Spleen (tissue), 7 donors: ENCODE results near the gene ATF4.

ENCODE experiments used
- CTCF ChIP-seq, 11 experiments: fragments of 200-600 bp in 7 of 11; fragments of 450-650 bp in 4 of 11; sonication (generic) in 4 of 11; IDR thresholded peaks in 8 of 11; conservative IDR thresholded peaks in 3 of 11; 1 replicate in 7 of 11; 2 replicates in 4 of 11; pipeline versions ENCODE4 v1.4.0 to v1.8.0; 2016 to 2021; ENCODE audit warnings: antibody characterized with exemption in 11 of 11, inconsistent platforms in 4 of 11, mild to moderate bottlenecking in 1 of 11
- POLR2A ChIP-seq, 3 donors: fragments of 450-650 bp; IDR thresholded peaks; one replicate each; pipeline ENCODE4 v1.5.1; 2017; ENCODE audit warnings: antibody characterized with exemption in 3 of 3, mild to moderate bottlenecking in 1 of 3
- POLR2AphosphoS5 ChIP-seq, 3 donors: sonication (generic); formaldehyde crosslinking; IDR thresholded peaks; one replicate each; pipeline ENCODE4 v1.5.1; 2017; ENCODE audit warnings: antibody characterized with exemption in 3 of 3
- donor health status: DM: no; HTN: no; CAD: no; lungs with moderate emphysema.
- donor health status: DM: no; HTN: no; CAD: no.
- donor health status: DM: no; HTN: no; CAD: no.

GRCh38 chr22:39570665-39571064, 50.3 kb downstream of the ATF4 start, which contains the start of gene CACNA1I:
- TF ChIP-seq POLR2AphosphoS5 (IDR thresholded peaks at IDR 0.05) = no peak
- TF ChIP-seq POLR2A (IDR thresholded peaks at IDR 0.05) = no peak
- TF ChIP-seq CTCF (IDR thresholded peaks at IDR 0.05 in 8 of 11, conservative IDR thresholded peaks at IDR 0.05 in 3 of 11) = no peak
